Pancreas (tissue), 10 donors: Measurements from ENCODE around the gene ATAD3B. TPM values are rescaled to one million over a fixed set of nuclear protein-coding genes. Genes with fewer than 3 reads are reported as not detected.

Source experiments
- ATAC-seq, 4 donors: fragments of 200-7000 bp; cut with Tn5 transposase; one replicate each; pipeline versions ENCODE4 v1.8.0 to v1.9.1; 2020; ENCODE audit warnings: mild to moderate bottlenecking in 4 of 4, moderate library complexity in 4 of 4
- DNase-seq, 6 donors: peaks; one replicate each; pipeline ENCODE4 v3.0.0-alpha.2; 2020
- FAIRE-seq: peaks from 2 replicates; lab custom pipeline; 2012; peaks lifted over from hg19 to GRCh38; lab: Jason Lieb, UNC
- H3K27ac ChIP-seq, 4 donors: fragments of 200-600 bp; sonication (generic); 1 replicate in 3 of 4; 2 replicates in 1 of 4; pipeline versions ENCODE4 v1.5.0 to v1.8.0; 2020
- H3K27me3 ChIP-seq, 4 donors: fragments of 200-600 bp; one replicate each; pipeline ENCODE4 v1.8.0; 2021
- H3K36me3 ChIP-seq, 3 donors: fragments of 200-600 bp; sonication (generic) in 1 of 3; one replicate each; pipeline versions ENCODE4 v1.5.0 to v1.8.0; 2020 to 2021
- H3K4me1 ChIP-seq, 3 donors: fragments of 200-600 bp; one replicate each; pipeline ENCODE4 v1.8.0; 2021
- H3K4me3 ChIP-seq, 4 donors: fragments of 200-600 bp; sonication (generic) in 2 of 4; one replicate each; pipeline versions ENCODE4 v1.5.0 to v1.8.0; 2020 to 2021
- H3K9me3 ChIP-seq, 4 donors: fragments of 200-600 bp; one replicate each; pipeline ENCODE4 v1.8.0; 2021
- WGBS, 2 donors: extraction: QIAGEN DNeasy Blood & Tissue Kit; methylation state at CpG; one replicate each; pipeline ENCODE4 v1.1.7; 2013; 5-methylcytosine and 5-hydroxymethylcytosine counted together
- intact Hi-C, 3 donors: fragments of 100-400 bp; cut with DNase I; formaldehyde crosslinking; loops; one replicate each; pipeline versions ENCODE4 v1.11.1 to v1.14.2; 2022
- polyA plus RNA-seq, 2 donors: library from polyadenylated mRNA; stranded (reverse); fragments of 200-250 nt; gene quantifications; one replicate each; pipeline ENCODE4 v1.2.3, GENCODE V29; 2013
- total RNA-seq, 6 donors: library from RNA; stranded (reverse); fragmentation: NEBNext Ultra II Directional in 4 of 6; extraction: Animal tissue kit (Norgen Biotek cat#: 25700) in 4 of 6; gene quantifications; one replicate each; pipeline versions ENCODE4 v1.2.1 to v1.2.4, GENCODE V29; 2021 to 2023
- TF ChIP-seq, protein P1 (sequence below), 4 donors: fragments of 200-600 bp; sonication (generic) in 3 of 4; IDR thresholded peaks; one replicate each; pipeline versions ENCODE4 v1.5.0 to v1.8.0; 2021; ENCODE audit warnings: antibody characterized with exemption in 4 of 4
- donor health status: healthy with polysubstance abuse.
- donor health status: DM: no; HTN: no; CAD: no; lungs with moderate emphysema.
- donor health status: DM: no; HTN: no; CAD: no.
- donor health status: control.
- donor health status: control.
- donor health status: Bipolar disorder and iron deficiency.
- donor health status: DM: yes; HTN: yes; CAD: no.
- donor health status: DM: no; HTN: no; CAD: no.
- donor health status: DM: no; HTN: no; CAD: no.
- donor health status: DM: yes; HTN: yes; CAD: no.

The ATAD3B gene, protein sequence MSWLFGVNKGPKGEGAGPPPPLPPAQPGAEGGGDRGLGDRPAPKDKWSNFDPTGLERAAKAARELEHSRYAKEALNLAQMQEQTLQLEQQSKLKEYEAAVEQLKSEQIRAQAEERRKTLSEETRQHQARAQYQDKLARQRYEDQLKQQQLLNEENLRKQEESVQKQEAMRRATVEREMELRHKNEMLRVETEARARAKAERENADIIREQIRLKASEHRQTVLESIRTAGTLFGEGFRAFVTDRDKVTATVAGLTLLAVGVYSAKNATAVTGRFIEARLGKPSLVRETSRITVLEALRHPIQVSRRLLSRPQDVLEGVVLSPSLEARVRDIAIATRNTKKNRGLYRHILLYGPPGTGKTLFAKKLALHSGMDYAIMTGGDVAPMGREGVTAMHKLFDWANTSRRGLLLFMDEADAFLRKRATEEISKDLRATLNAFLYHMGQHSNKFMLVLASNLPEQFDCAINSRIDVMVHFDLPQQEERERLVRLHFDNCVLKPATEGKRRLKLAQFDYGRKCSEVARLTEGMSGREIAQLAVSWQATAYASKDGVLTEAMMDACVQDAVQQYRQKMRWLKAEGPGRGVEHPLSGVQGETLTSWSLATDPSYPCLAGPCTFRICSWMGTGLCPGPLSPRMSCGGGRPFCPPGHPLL
- 10 to 100 TPM in 4 of 6 donors, 1 to 10 TPM in 2; 4.4 to 14.1 (median 11.5) TPM for total RNA-seq
- 10 to 100 TPM; 57.2 to 78.9 TPM for polyA plus RNA-seq

DNA sequence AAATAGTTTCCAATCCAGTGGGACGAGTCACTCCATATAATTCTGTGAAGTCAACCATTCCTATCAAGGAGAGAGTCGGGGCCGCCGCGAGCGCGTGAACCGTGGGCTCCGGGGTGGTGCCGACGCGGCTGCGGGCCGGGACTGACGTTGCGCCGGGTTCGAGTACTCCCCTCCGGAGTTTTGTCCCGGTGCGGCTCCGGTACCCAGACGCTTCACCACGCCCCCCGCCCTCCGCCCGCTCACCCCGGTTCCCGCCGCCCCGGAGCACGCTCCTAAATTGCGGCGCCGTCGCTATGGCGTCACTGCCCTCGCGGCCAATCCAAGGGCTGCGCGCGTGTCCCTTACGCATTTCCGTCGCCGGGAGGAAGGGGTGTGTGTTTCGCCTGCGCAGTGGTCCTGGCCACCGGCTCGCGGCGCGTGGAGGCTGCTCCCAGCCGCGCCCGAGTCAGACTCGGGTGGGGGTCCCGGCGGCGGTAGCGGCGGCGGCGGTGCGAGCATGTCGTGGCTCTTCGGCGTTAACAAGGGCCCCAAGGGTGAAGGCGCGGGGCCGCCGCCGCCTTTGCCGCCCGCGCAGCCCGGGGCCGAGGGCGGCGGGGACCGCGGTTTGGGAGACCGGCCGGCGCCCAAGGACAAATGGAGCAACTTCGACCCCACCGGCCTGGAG is at the start of gene ATAD3B:
ATAD3B (plus strand) TSS at position 377 of the 664 bp plus-strand sequence; CDS start at position 497, 120 bp downstream.
- Histone ChIP-seq H3K9me3 (no peaks in the 10 kb centered on the region), H3K27ac (peak within 1 kb of the TSS; percentile 26 to 78 (median 71)), H3K36me3 (no peaks in the 10 kb centered on the region), H3K4me3 (peak within 1 kb of the TSS; percentile 48 to 63 (median 56)), H3K27me3 (no peaks in the 10 kb centered on the region), H3K4me1 (peaks cover 0 to 20% (median 0%) of the 10 kb centered on the region in 3 donors)
- FAIRE-seq, result no peak
- peak; percentile 96 to 98 (median 98) for ATAC-seq
- peak; percentile 84 to 96 (median 94) for DNase-seq
- TF ChIP-seq, protein P1, sequence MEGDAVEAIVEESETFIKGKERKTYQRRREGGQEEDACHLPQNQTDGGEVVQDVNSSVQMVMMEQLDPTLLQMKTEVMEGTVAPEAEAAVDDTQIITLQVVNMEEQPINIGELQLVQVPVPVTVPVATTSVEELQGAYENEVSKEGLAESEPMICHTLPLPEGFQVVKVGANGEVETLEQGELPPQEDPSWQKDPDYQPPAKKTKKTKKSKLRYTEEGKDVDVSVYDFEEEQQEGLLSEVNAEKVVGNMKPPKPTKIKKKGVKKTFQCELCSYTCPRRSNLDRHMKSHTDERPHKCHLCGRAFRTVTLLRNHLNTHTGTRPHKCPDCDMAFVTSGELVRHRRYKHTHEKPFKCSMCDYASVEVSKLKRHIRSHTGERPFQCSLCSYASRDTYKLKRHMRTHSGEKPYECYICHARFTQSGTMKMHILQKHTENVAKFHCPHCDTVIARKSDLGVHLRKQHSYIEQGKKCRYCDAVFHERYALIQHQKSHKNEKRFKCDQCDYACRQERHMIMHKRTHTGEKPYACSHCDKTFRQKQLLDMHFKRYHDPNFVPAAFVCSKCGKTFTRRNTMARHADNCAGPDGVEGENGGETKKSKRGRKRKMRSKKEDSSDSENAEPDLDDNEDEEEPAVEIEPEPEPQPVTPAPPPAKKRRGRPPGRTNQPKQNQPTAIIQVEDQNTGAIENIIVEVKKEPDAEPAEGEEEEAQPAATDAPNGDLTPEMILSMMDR (IDR thresholded peaks at IDR 0.05), result no peak
- intact Hi-C loops, result no loop called here
- WGBS, 2 donors, result 1% methylated on average over 57 to 87 of the region's 87 CpGs

DNA sequence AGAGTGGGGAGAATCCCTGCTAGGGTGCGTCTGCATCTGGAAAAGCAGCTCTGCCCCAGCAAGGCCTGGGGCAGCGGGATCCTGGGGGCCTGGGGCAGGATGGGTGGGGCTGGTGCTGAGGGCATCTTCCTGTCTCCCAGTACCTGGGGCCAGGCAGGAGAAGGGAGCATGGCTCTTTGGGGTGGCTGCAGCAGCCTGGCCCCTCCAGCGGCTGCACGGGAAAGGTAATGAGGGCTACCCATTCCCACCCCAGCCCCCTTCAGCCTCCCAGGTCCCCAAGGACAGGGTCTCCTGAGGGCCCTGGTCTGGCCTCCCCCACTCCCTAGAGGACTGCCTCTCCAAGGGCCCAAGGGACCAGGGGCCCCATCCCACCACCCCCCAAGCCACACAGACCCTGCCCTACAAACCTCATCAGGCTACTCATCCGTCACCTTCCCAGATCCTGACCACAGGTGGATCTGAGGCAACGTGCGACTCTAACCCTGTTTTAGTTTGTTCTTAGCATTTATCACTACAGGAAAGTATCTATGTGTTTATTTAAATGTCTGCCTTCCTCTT is 49.6 kb upstream of the ATAD3B start:
- Histone ChIP-seq H3K27ac (peak overlapping the region in 2 of 4 donors; percentile 68 to 69), H3K27me3 (no peaks in the 10 kb centered on the region), H3K4me3 (no peak overlapping the region), H3K9me3 (no peaks in the 10 kb centered on the region), H3K4me1 (peaks cover 0 to 14% (median 4%) of the 10 kb centered on the region in 3 donors), H3K36me3 (no peaks in the 10 kb centered on the region)
- TF ChIP-seq, protein P1 (IDR thresholded peaks at IDR 0.05), result no peak
- intact Hi-C loops, result no loop called here
- peak in 2 of 6 donors; percentile 28 to 49 for DNase-seq
- FAIRE-seq, result no peak
- WGBS, 2 donors, result 93% methylated on average over 7 of the region's 7 CpGs
- ATAC-seq, result no peak

DNA sequence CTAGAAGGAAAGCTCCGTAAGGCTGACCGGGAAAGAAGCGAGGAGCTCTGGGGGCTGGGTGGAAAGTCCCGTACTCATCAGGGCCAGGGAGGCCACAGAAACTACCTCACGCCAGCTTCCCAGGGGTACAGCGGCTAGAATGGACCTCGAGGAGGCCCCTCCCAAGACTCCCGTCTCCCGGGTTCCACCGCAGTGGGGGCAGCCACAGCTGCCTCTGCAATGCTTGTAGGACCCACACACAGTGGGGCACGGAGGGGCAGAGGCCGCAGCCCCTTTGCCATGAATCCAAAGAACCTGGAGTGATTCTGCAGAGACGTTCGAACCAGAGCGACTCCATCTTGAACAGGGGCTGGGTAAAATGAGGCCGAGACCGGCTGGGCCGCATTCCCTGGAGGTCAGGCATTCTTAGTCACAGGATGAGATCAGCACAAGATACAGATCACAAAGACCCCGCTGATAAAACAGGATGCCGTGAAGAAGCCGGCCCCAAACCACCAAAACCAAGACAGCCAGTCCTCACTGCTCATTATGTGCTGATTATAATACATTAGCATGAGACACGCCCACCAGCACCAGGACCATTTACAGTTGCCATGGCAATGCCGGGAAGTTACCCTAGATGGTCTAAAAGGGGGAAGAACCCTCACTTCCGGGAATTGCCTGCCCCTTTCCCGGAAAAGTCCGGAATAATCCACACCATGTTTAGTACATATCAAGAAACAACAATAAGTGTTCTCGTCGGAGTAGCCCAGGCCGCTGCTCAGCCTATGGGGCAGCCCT is 48.9 kb upstream of the ATAD3B start:
- H3K27ac ChIP-seq, result no peak overlapping the region
- WGBS, 2 donors, result 79% methylated on average over 29 of the region's 29 CpGs
- no peak overlapping the region for H3K4me3 ChIP-seq
- no peaks in the 10 kb centered on the region for H3K36me3 ChIP-seq
- intact Hi-C loops, result no loop called here
- FAIRE-seq (no peak), DNase-seq (peak in 2 of 6 donors; percentile 12 to 53), ATAC-seq (no peak)
- peaks cover 0 to 14% (median 4%) of the 10 kb centered on the region in 3 donors for H3K4me1 ChIP-seq
- TF ChIP-seq, protein P1 (IDR thresholded peaks at IDR 0.05), result no peak
- no peaks in the 10 kb centered on the region for H3K27me3 ChIP-seq
- H3K9me3 ChIP-seq, result no peaks in the 10 kb centered on the region

DNA sequence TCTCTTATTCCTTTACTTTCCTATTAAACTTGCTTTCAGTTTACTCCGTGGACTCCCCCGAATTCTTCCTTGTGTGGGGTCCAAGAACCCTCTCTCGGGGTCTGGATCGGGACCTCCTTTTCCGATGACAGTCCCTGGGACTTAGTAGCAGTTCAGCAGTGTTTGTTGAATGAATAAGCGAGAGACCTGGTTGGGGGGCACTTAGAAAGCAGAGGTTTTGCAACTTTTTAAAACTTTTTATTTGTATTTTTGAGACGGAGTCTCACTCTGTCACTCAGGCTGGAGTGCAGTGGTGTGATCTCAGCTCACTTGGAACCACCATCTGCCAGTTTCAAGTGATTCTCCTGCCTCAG is 48.3 kb upstream of the ATAD3B start:
- no peak for DNase-seq

More for the DNA sequence above, 48.3 kb upstream of the ATAD3B start:
- Histone ChIP-seq H3K4me3 (no peak overlapping the region), H3K36me3 (no peaks in the 10 kb centered on the region), H3K27ac (no peak overlapping the region), H3K9me3 (no peaks in the 10 kb centered on the region), H3K4me1 (peaks cover 0 to 11% (median 2%) of the 10 kb centered on the region in 3 donors), H3K27me3 (no peaks in the 10 kb centered on the region)
- ATAC-seq, result no peak
- 87 to 93% methylated on average over 7 of the region's 7 CpGs for WGBS, 2 donors
- TF ChIP-seq, protein P1 (IDR thresholded peaks at IDR 0.05), result no peak
- intact Hi-C loops, result no loop called here
- no peak for FAIRE-seq
